Esophagus (tissue), 2 donors: ENCODE results near the gene TOM1L2. TPM values are rescaled to one million over a fixed set of nuclear protein-coding genes. Genes with fewer than 3 reads are reported as not detected.

Experiments used
- H3K27ac ChIP-seq, 2 donors: one replicate each; pipeline ENCODE4 v1.5.1; 2013; ENCODE audit warnings: low read depth in 2 of 2, mild to moderate bottlenecking in 2 of 2, inconsistent platforms in 1 of 2, low read length in 1 of 2, moderate library complexity in 1 of 2
- H3K27me3 ChIP-seq, 2 donors: one replicate each; pipeline ENCODE4 v1.6.1; 2013; ENCODE audit warnings: low read length in 2 of 2, control low read depth in 1 of 2, mild to moderate bottlenecking in 1 of 2; ENCODE audit not compliant: insufficient read depth in 2 of 2, control insufficient read depth in 1 of 2
- H3K36me3 ChIP-seq, 2 donors: one replicate each; pipeline ENCODE4 v1.6.1; 2013; ENCODE audit warnings: low read length in 1 of 2; ENCODE audit not compliant: control insufficient read depth in 2 of 2, insufficient read depth in 2 of 2
- H3K4me1 ChIP-seq, 2 donors: one replicate each; pipeline ENCODE4 v1.6.1; 2013; ENCODE audit warnings: low read length in 1 of 2; ENCODE audit not compliant: control insufficient read depth in 2 of 2, insufficient read depth in 2 of 2
- H3K4me3 ChIP-seq, 2 donors: one replicate each; pipeline ENCODE4 v1.5.1; 2013; ENCODE audit warnings: low read length in 2 of 2, mild to moderate bottlenecking in 2 of 2, low read depth in 1 of 2, moderate library complexity in 1 of 2
- H3K9me3 ChIP-seq, 2 donors: one replicate each; pipeline ENCODE4 v1.6.1; 2013; ENCODE audit warnings: mild to moderate bottlenecking in 2 of 2, low read depth in 1 of 2, low read length in 1 of 2, moderate library complexity in 1 of 2; ENCODE audit not compliant: control insufficient read depth in 2 of 2, insufficient read depth in 1 of 2
- WGBS, 2 donors: extraction: QIAGEN DNeasy Blood & Tissue Kit; methylation state at CpG; one replicate each; pipeline ENCODE4 v1.1.7; 2013; 5-methylcytosine and 5-hydroxymethylcytosine counted together
- polyA plus RNA-seq, 2 donors: library from polyadenylated mRNA; stranded (reverse); fragments of 200-250 nt; gene quantifications; one replicate each; pipeline ENCODE4 v1.2.3, GENCODE V29; 2013
- donor health status: healthy with polysubstance abuse.
- donor health status: Bipolar disorder and iron deficiency.

Gene TOM1L2
- polyA plus RNA-seq, 2 donors = 49.9 to 83.2 TPM

GRCh38 chr17:17836818-17837379 is 135.3 kb downstream of the TOM1L2 start, which contains the start of gene SREBF1:
Gene SREBF1, minus strand, starts transcription at chr17:17836986. Its CDS starts 169 bp downstream, at chr17:17836817.
- Histone ChIP-seq H3K4me3 (peak within 1 kb of the TSS; percentile 75 to 94), H3K27ac (peak within 1 kb of the TSS; percentile 96 to 97), H3K4me1 (peaks cover 10 to 42% of the 10 kb centered on the region in 2 donors), H3K27me3 (no peaks in the 10 kb centered on the region), H3K9me3 (no peaks in the 10 kb centered on the region), H3K36me3 (no peaks in the 10 kb centered on the region)
- WGBS, 2 donors = 2 to 4% methylated on average over 50 to 52 of the region's 52 CpGs

GRCh38 chr17:17836250-17836817 is 135.9 kb downstream of the TOM1L2 start:
- Histone ChIP-seq H3K9me3 (no peaks in the 10 kb centered on the region), H3K27me3 (no peaks in the 10 kb centered on the region), H3K4me1 (peaks cover 9 to 42% of the 10 kb centered on the region in 2 donors), H3K36me3 (no peaks in the 10 kb centered on the region), H3K4me3 (peak overlapping the region; percentile 75 to 94), H3K27ac (peak overlapping the region; percentile 96 to 97)
- WGBS, 2 donors = 0% methylated on average over 67 to 69 of the region's 69 CpGs

GRCh38 chr17:17835415-17836249 is 136.6 kb downstream of the TOM1L2 start:
- WGBS, 2 donors = 23 to 26% methylated on average over 25 of the region's 25 CpGs
- no peaks in the 10 kb centered on the region for H3K9me3 ChIP-seq
- H3K27ac ChIP-seq = peak overlapping the region; percentile 64 to 83
- no peaks in the 10 kb centered on the region for H3K36me3 ChIP-seq
- H3K4me3 ChIP-seq = peak overlapping the region; percentile 75 to 94
- H3K4me1 ChIP-seq = peaks cover 14 to 39% of the 10 kb centered on the region in 2 donors
- H3K27me3 ChIP-seq = no peaks in the 10 kb centered on the region

DNA sequence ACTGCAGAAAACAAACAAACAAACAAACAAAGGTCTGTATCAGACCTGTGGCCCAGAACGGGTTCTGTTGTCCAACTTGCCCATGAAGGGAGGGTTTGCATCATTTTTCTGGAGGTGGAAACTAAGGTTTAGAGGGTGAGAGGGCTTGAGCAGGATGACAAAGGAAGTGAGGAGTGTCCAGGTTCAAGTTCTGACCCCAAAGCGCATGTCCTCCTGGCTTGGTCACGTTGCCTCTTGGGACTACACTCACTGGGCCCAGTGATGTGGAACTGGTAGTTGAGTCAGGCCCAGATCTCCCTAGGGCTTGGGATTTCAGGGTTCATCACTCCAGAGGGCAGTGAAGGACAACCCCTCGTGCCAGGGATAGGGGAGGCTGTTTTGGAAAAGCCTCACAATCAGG is 137.2 kb downstream of the TOM1L2 start:
- no peaks in the 10 kb centered on the region for H3K9me3 ChIP-seq
- no peak overlapping the region for H3K4me3 ChIP-seq
- H3K27ac ChIP-seq = peak overlapping the region; percentile 57 to 64
- no peaks in the 10 kb centered on the region for H3K36me3 ChIP-seq
- 77 to 81% methylated on average over 4 of the region's 4 CpGs for WGBS, 2 donors
- peaks cover 14 to 39% of the 10 kb centered on the region in 2 donors for H3K4me1 ChIP-seq
- H3K27me3 ChIP-seq = no peaks in the 10 kb centered on the region

DNA sequence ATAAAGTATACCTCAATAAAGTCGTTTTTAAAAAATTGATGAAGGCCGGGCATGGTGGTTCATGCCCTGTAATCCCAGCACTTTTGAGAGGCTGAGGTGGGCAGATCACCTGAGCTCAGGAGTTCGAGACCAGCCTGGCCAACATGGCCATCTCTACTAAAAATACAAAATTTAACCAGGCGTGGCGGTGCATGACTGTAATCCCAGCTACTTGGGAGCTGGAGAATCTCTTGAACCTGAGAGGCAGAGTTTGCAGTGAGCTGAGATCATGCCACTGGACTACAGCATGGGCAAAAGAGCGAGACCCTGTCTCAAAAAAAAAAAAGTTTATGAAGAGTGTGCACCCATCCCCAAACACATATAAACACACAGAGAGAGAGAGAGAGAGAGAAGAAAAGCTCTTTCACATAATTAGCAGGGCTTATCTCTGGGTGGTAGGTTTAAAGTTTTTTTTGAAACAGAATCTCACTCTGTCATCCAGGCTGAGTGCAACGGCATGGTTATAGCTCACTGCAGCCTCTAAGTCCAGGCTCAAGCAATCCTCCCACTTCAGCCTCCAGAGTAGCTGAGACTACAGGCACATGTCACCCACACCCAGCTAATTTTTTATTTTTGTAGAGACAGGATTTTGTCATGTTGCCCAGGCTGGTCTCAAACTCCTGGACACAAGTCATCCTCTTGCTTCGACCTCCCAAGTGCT is 138.4 kb downstream of the TOM1L2 start:
- no peaks in the 10 kb centered on the region for H3K36me3 ChIP-seq
- no peaks in the 10 kb centered on the region for H3K27me3 ChIP-seq
- H3K4me3 ChIP-seq = no peak overlapping the region
- no peaks in the 10 kb centered on the region for H3K9me3 ChIP-seq
- H3K4me1 ChIP-seq = peaks cover 14 to 34% of the 10 kb centered on the region in 2 donors
- no peak overlapping the region for H3K27ac ChIP-seq
- WGBS, 2 donors = 74 to 78% methylated on average over 8 of the region's 8 CpGs

- Histone ChIP-seq H3K4me1 (peaks cover 15 to 30% of the 10 kb centered on the region in 2 donors), H3K9me3 (no peaks in the 10 kb centered on the region), H3K4me3 (no peak overlapping the region), H3K36me3 (peaks cover 0 to 4% of the 10 kb centered on the region in 2 donors), H3K27ac (peak overlapping the region in 1 of 2 donors; percentile 47), H3K27me3 (no peaks in the 10 kb centered on the region)
- 79 to 86% methylated on average over 2 of the region's 2 CpGs for WGBS, 2 donors
Observed at GRCh38 chr17:17832032-17832363, 140.2 kb downstream of the TOM1L2 start.

- no peak overlapping the region for H3K4me3 ChIP-seq
- H3K36me3 ChIP-seq = peaks cover 0 to 4% of the 10 kb centered on the region in 2 donors
- WGBS, 2 donors = 40 to 55% methylated on average over 12 of the region's 12 CpGs
- H3K27me3 ChIP-seq = no peaks in the 10 kb centered on the region
- peaks cover 19 to 35% of the 10 kb centered on the region in 2 donors for H3K4me1 ChIP-seq
- H3K27ac ChIP-seq = peak overlapping the region; percentile 0 to 47
- H3K9me3 ChIP-seq = no peaks in the 10 kb centered on the region
Observed at GRCh38 chr17:17831208-17832031, 140.8 kb downstream of the TOM1L2 start.

DNA sequence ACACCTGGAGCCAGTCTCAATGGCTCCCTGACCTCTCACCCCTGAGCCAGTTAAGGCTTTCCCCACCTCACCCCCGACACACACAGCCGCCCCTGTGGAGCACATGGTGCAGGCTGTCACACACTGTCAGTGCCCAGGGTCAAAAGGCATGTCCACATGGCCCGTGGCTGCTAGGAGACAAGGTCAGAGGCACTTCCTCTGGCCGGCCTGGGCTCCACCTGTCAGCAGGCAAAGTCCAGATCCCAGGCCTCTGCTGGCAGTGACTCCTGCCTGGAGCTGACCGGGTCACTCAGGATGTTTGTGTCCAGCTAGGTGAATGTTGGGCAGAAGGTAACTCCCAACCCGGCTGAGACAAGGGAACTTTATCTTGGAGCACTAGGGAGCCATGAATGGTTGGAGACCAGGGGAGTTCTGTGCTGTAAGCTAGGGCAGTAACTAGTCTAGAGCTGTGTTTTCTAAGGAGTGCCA is 141.4 kb downstream of the TOM1L2 start:
- peaks cover 0 to 4% of the 10 kb centered on the region in 2 donors for H3K36me3 ChIP-seq
- WGBS, 2 donors = 55 to 75% methylated on average over 6 of the region's 6 CpGs
- H3K4me3 ChIP-seq = no peak overlapping the region
- H3K4me1 ChIP-seq = peaks cover 20 to 34% of the 10 kb centered on the region in 2 donors
- H3K27me3 ChIP-seq = no peaks in the 10 kb centered on the region
- H3K9me3 ChIP-seq = no peaks in the 10 kb centered on the region
- H3K27ac ChIP-seq = peak overlapping the region; percentile 0 to 47

GRCh38 chr17:17830269-17830567 is 142.0 kb downstream of the TOM1L2 start:
- Histone ChIP-seq H3K9me3 (no peaks in the 10 kb centered on the region), H3K27me3 (no peaks in the 10 kb centered on the region), H3K4me3 (no peak overlapping the region), H3K36me3 (peaks cover 0 to 4% of the 10 kb centered on the region in 2 donors), H3K4me1 (peaks cover 22 to 30% of the 10 kb centered on the region in 2 donors), H3K27ac (no peak overlapping the region)
- 87 to 96% methylated on average over 2 of the region's 2 CpGs for WGBS, 2 donors
